B cell (primary cell): ENCODE results near the gene MEAK7.

ENCODE experiments used
- EZH2 ChIP-seq: IDR thresholded peaks from 2 replicates; pipeline ENCODE4 v1.6.1; 2012; ENCODE audit warnings: borderline replicate concordance, low read depth, mild to moderate bottlenecking, moderate library complexity, low read length; ENCODE audit not compliant: insufficient read depth, poor library complexity, severe bottlenecking
- TF ChIP-seq, protein P1 (sequence below): fragments of 200-600 bp; IDR thresholded peaks from one replicate; pipeline ENCODE4 v1.8.0; 2022; ENCODE audit warnings: antibody characterized with exemption, mild to moderate bottlenecking

DNA sequence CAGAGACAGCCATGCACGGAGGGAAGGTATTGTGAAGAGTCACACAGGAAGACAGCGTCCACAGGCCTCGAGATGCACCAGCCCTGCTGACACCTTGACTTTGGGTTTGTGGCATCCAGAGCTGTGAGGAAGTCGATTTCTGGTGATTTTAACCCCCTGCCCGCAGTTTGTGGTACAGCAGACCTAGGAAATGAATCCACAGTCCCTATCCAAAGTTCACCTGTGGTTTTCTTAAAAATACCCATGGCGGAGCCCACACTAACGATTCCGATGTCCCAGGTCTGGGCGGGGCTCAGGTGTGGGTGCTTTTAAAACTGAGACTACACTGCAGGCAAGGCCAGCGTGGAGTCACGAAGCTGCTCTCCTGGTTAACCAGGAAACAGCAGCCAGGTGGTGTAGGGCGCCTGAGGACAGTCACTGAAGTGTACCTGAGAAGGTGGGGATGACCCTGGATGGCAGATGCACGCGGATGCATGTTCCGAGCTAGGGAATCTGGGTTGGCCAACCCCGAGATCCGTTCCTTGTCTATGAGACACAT lies 14.4 kb upstream of the MEAK7 start:
- TF ChIP-seq, protein P1, sequence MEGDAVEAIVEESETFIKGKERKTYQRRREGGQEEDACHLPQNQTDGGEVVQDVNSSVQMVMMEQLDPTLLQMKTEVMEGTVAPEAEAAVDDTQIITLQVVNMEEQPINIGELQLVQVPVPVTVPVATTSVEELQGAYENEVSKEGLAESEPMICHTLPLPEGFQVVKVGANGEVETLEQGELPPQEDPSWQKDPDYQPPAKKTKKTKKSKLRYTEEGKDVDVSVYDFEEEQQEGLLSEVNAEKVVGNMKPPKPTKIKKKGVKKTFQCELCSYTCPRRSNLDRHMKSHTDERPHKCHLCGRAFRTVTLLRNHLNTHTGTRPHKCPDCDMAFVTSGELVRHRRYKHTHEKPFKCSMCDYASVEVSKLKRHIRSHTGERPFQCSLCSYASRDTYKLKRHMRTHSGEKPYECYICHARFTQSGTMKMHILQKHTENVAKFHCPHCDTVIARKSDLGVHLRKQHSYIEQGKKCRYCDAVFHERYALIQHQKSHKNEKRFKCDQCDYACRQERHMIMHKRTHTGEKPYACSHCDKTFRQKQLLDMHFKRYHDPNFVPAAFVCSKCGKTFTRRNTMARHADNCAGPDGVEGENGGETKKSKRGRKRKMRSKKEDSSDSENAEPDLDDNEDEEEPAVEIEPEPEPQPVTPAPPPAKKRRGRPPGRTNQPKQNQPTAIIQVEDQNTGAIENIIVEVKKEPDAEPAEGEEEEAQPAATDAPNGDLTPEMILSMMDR: no peak
- no peak for TF ChIP-seq EZH2
